Gastrocnemius medialis (tissue), 4 donors: Measurements from ENCODE around the gene GLT6D1.

Experiments
- POLR2A ChIP-seq, 2 donors: fragments of 450-650 bp; IDR thresholded peaks; one replicate each; pipeline ENCODE4 v1.6.1; 2017; ENCODE audit warnings: antibody characterized with exemption in 2 of 2, mild to moderate bottlenecking in 2 of 2, moderate library complexity in 2 of 2
- TF ChIP-seq, protein P1 (sequence below), 5 experiments: fragments of 450-650 bp in 3 of 5; fragments of 200-600 bp in 2 of 5; sonication (generic) in 2 of 5; IDR thresholded peaks in 4 of 5; conservative IDR thresholded peaks in 1 of 5; 1 replicate in 4 of 5; 2 replicates in 1 of 5; pipeline ENCODE4 v1.5.1; 2016 to 2019; ENCODE audit warnings: antibody characterized with exemption in 5 of 5, mild to moderate bottlenecking in 3 of 5, moderate library complexity in 3 of 5

DNA sequence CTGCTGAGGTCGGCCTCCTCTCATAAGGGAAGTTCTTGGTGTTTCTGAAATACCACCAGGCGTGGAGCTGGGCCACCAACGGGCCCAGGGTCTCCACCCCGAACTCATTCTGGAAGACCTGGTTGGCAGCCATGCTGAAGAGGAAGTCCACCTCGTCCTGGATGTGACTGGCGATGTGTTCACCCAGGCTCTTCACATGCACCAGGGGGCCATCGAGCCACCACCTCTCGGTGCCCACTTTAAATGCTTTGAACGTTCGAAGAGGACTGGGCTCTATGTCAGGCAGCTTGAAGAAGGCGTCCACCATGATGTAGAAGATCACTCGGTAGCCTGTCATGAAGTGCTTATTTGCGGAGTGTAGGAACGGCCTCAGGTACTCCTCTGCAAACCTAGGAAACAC lies 15.1 kb downstream of the GLT6D1 start:
- TF ChIP-seq POLR2A (IDR thresholded peaks at IDR 0.05), result no peak
- TF ChIP-seq, protein P1, sequence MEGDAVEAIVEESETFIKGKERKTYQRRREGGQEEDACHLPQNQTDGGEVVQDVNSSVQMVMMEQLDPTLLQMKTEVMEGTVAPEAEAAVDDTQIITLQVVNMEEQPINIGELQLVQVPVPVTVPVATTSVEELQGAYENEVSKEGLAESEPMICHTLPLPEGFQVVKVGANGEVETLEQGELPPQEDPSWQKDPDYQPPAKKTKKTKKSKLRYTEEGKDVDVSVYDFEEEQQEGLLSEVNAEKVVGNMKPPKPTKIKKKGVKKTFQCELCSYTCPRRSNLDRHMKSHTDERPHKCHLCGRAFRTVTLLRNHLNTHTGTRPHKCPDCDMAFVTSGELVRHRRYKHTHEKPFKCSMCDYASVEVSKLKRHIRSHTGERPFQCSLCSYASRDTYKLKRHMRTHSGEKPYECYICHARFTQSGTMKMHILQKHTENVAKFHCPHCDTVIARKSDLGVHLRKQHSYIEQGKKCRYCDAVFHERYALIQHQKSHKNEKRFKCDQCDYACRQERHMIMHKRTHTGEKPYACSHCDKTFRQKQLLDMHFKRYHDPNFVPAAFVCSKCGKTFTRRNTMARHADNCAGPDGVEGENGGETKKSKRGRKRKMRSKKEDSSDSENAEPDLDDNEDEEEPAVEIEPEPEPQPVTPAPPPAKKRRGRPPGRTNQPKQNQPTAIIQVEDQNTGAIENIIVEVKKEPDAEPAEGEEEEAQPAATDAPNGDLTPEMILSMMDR (IDR thresholded peaks at IDR 0.05 in 4 of 5, conservative IDR thresholded peaks at IDR 0.05 in 1 of 5), result no peak
